ENCODE results near the gene PTK6. TPM values are rescaled to one million over a fixed set of nuclear protein-coding genes. Genes with fewer than 3 reads are reported as not detected.

The PTK6 gene
- total RNA-seq, 1 donor from 2014 or later = 0.33 TPM

DNA sequence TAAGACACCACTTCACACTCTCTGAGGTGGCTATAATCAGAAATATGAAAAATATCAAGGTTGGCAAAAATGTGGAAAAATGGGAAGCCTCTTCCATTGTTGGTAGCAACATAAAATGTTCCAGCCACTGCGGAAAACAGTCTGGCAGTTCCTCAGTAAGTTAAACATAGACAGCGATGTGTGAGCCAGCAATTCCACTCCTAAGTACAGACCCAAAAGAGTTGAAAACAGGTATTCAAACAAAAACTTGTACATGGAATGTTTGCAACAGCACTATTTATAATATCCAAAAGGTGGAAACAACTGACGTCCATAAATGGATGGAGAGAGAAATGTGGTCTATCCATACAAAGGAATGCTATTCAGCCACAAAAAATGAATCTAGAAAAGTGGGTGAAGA, 24.0 kb downstream of the PTK6 start:
- H3K36me3 ChIP-seq (ENCODE audit: control insufficient read depth, insufficient read depth, low read length) = no peaks in the 10 kb centered on the region
- no peak for DNase-seq (ENCODE audit: low read depth)
- TF ChIP-seq, protein P1, sequence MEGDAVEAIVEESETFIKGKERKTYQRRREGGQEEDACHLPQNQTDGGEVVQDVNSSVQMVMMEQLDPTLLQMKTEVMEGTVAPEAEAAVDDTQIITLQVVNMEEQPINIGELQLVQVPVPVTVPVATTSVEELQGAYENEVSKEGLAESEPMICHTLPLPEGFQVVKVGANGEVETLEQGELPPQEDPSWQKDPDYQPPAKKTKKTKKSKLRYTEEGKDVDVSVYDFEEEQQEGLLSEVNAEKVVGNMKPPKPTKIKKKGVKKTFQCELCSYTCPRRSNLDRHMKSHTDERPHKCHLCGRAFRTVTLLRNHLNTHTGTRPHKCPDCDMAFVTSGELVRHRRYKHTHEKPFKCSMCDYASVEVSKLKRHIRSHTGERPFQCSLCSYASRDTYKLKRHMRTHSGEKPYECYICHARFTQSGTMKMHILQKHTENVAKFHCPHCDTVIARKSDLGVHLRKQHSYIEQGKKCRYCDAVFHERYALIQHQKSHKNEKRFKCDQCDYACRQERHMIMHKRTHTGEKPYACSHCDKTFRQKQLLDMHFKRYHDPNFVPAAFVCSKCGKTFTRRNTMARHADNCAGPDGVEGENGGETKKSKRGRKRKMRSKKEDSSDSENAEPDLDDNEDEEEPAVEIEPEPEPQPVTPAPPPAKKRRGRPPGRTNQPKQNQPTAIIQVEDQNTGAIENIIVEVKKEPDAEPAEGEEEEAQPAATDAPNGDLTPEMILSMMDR (IDR thresholded peaks at IDR 0.05; ENCODE audit: insufficient read depth, low read length, poor library complexity, severe bottlenecking) = no peak
- no peak overlapping the region for H3K4me3 ChIP-seq (ENCODE audit: low read depth, low read length)
- H3K27me3 ChIP-seq (ENCODE audit: control insufficient read depth, insufficient read depth, low read length) = peaks cover 4% of the 10 kb centered on the region

DNA sequence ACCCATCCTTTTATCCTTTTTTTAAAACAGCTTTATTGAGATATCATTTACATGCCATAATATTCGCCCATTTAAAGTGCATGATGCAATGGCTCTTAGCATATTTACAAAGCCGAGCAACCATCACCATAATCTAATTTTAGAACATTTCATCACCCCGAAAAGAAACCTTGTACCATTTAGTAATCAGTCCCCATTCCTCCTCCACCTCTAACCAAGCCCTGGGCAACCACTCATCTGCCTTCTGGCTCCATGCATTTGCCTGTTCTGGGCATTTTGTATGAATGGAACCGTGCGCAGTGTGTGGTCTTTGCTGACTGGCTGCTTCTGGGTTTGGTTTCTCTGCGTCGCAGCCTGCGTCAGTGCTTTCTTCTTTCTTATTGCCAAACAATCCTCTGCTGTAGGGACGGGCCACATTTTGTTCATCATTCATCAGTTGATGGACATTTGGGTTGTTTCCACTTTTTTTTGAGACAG, 28.1 kb downstream of the PTK6 start:
- DNase-seq (ENCODE audit: low read depth) = no peak
- H3K27me3 ChIP-seq (ENCODE audit: control insufficient read depth, insufficient read depth, low read length) = peaks cover 7% of the 10 kb centered on the region
- no peak overlapping the region for H3K4me3 ChIP-seq (ENCODE audit: low read depth, low read length)
- TF ChIP-seq, protein P1 (IDR thresholded peaks at IDR 0.05; ENCODE audit: insufficient read depth, low read length, poor library complexity, severe bottlenecking) = no peak
- no peaks in the 10 kb centered on the region for H3K36me3 ChIP-seq (ENCODE audit: control insufficient read depth, insufficient read depth, low read length)

DNA sequence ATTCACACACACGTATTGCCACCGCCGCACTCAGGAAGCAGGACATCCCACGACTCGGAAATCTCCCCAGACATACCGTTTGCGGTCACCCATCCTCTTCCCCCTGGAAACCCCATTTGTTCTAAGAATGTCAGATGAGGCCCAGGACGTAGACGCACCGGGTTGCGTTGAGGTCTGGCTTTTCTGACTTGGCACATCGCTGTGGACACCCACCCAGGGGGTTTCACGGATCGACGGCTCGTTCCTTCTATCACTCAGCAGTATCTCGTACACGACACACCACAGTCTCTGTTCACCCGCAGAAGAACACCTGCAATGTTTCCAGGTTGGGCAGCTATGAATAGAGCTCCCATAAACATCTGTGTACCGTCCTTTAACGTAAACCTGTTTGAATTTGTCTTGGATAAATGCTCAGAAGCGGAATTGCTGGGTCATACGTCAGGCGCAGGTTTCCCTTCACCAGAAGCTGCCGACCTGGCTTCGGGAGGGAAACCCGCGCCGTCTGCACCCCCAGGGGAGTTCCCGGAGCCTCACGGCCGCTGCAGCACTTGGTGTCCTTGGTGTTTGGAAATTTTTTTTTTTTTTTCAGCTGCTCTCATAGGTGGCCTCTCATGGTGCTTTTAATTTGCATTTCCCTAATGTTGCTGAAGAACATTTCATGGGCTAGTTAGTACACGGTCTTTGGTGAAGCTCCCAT, 29.0 kb downstream of the PTK6 start:
- H3K27me3 ChIP-seq (ENCODE audit: control insufficient read depth, insufficient read depth, low read length) = peaks cover 14% of the 10 kb centered on the region
- TF ChIP-seq, protein P1 (IDR thresholded peaks at IDR 0.05; ENCODE audit: insufficient read depth, low read length, poor library complexity, severe bottlenecking) = no peak

DNA sequence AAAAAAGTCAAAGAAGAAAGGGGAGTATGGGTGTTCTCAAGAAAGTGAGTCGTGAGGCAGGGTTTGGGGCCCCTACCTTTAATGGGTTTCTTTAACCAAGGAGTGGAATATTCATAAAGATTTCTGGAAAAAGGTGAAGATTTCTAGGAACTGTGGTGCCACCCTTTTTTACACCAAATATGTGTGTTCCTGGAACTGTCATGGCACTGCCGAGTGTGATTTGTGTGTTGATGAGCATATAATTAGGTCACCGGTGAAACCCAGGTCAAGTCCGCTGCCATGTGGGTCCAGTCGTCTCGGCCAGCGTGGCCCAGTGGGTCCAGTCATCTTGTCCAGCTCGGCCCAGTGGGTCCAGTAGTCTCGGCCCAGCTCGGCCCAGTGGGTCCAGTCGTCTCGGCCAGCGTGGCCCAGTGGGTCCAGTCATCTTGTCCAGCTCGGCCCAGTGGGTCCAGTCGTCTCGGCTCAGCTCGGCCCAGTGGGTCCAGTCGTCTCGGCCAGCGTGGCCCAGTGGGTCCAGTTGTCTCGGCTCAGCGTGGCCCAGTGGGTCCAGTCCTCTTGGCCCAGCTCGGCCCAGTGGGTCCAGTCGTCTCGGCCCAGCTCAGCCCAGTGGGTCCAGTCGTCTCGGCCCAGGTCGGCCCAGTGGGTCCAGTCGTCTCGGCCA, 30.0 kb downstream of the PTK6 start:
- TF ChIP-seq, protein P1 (IDR thresholded peaks at IDR 0.05; ENCODE audit: insufficient read depth, low read length, poor library complexity, severe bottlenecking) = no peak
- no peak for DNase-seq (ENCODE audit: low read depth)
- H3K4me3 ChIP-seq (ENCODE audit: low read depth, low read length) = no peak overlapping the region
- peaks cover 23% of the 10 kb centered on the region for H3K27me3 ChIP-seq (ENCODE audit: control insufficient read depth, insufficient read depth, low read length)
- no peaks in the 10 kb centered on the region for H3K36me3 ChIP-seq (ENCODE audit: control insufficient read depth, insufficient read depth, low read length)

More for the DNA sequence above, 29.0 kb downstream of the PTK6 start:
- H3K36me3 ChIP-seq (ENCODE audit: control insufficient read depth, insufficient read depth, low read length) = no peaks in the 10 kb centered on the region
- no peak overlapping the region for H3K4me3 ChIP-seq (ENCODE audit: low read depth, low read length)
- DNase-seq (ENCODE audit: low read depth) = no peak

DNA sequence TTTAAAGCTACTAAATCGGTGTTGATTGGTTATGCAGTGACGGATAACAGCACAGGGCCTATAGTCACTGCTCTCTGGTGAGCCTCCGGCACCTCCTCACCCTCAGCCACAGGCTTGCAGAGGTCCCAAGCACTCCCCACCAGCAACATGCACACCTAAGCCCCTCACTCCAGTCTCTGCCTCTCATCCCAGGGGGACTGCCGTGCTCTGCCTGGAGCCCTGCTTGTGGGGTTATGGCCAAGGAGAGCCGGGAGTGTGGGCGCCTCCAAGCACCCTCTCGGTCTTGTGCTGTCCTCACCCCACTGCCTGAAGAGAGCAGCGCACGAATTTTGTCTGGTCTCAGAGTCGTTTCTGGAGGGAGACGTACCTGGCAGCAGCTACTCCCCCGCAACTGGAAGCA, 31.5 kb downstream of the PTK6 start:
- H3K4me3 ChIP-seq (ENCODE audit: low read depth, low read length) = no peak overlapping the region
- TF ChIP-seq, protein P1 (IDR thresholded peaks at IDR 0.05; ENCODE audit: insufficient read depth, low read length, poor library complexity, severe bottlenecking) = no peak
- no peak for DNase-seq (ENCODE audit: low read depth)
- peaks cover 30% of the 10 kb centered on the region for H3K27me3 ChIP-seq (ENCODE audit: control insufficient read depth, insufficient read depth, low read length)
- no peaks in the 10 kb centered on the region for H3K36me3 ChIP-seq (ENCODE audit: control insufficient read depth, insufficient read depth, low read length)
